Subcutaneous abdominal adipose tissue (tissue), 5 donors: ENCODE results near the gene LMX1B.

ENCODE experiments used
- H3K27ac ChIP-seq: one replicate; pipeline ENCODE4 v1.7.0; 2013; ENCODE audit warnings: low read depth, mild to moderate bottlenecking, inconsistent platforms, low read length, moderate library complexity
- H3K27me3 ChIP-seq, 5 donors: one replicate each; pipeline ENCODE4 v1.7.0; 2013; ENCODE audit warnings: low read length in 5 of 5, inconsistent platforms in 1 of 5; ENCODE audit not compliant: control insufficient read depth in 5 of 5, insufficient read depth in 4 of 5
- H3K36me3 ChIP-seq, 5 donors: one replicate each; pipeline ENCODE4 v1.7.0; 2013; ENCODE audit warnings: low read length in 5 of 5; ENCODE audit not compliant: control insufficient read depth in 5 of 5, insufficient read depth in 5 of 5
- H3K4me1 ChIP-seq, 5 donors: one replicate each; pipeline ENCODE4 v1.7.0; 2013; ENCODE audit warnings: low read length in 5 of 5, mild to moderate bottlenecking in 3 of 5, moderate library complexity in 1 of 5; ENCODE audit not compliant: control insufficient read depth in 5 of 5, insufficient read depth in 5 of 5
- H3K4me3 ChIP-seq, 5 donors: one replicate each; pipeline ENCODE4 v1.7.0; 2013; ENCODE audit warnings: low read length in 5 of 5, low read depth in 1 of 5
- H3K9ac ChIP-seq, 5 donors: one replicate each; pipeline ENCODE4 v1.7.0; 2013; ENCODE audit warnings: low read length in 5 of 5, mild to moderate bottlenecking in 4 of 5, moderate library complexity in 3 of 5
- H3K9me3 ChIP-seq, 5 donors: one replicate each; pipeline ENCODE4 v1.7.0; 2013; ENCODE audit warnings: low read length in 5 of 5; ENCODE audit not compliant: control insufficient read depth in 5 of 5
- donor health status: healthy.
- donor health status: healthy.
- donor health status: healthy.
- donor health status: healthy.
- donor health status: healthy.

The LMX1B gene

GRCh38 chr9:126700296-126700695, 86.6 kb downstream of the LMX1B start:
- no peak overlapping the region for H3K27ac ChIP-seq
- peaks cover 23 to 63% (median 47%) of the 10 kb centered on the region in 5 donors for H3K27me3 ChIP-seq

GRCh38 chr9:126700903-126701812, 87.4 kb downstream of the LMX1B start:
- peaks cover 23 to 67% (median 48%) of the 10 kb centered on the region in 5 donors for H3K27me3 ChIP-seq
- peaks cover 0 to 13% (median 6%) of the 10 kb centered on the region in 5 donors for H3K4me1 ChIP-seq
- H3K4me3 ChIP-seq: no peak overlapping the region
- H3K36me3 ChIP-seq: no peaks in the 10 kb centered on the region
- H3K27ac ChIP-seq: no peak overlapping the region
- no peak overlapping the region for H3K9ac ChIP-seq
- no peaks in the 10 kb centered on the region for H3K9me3 ChIP-seq

More at GRCh38 chr9:126700296-126700695, 86.6 kb downstream of the LMX1B start:
- no peak overlapping the region for H3K4me3 ChIP-seq
- H3K4me1 ChIP-seq: peaks cover 0 to 7% (median under 1%) of the 10 kb centered on the region in 5 donors
- H3K9me3 ChIP-seq: no peaks in the 10 kb centered on the region
- no peaks in the 10 kb centered on the region for H3K36me3 ChIP-seq
- H3K9ac ChIP-seq: no peak overlapping the region

- Histone ChIP-seq H3K9me3 (no peaks in the 10 kb centered on the region), H3K4me3 (no peak overlapping the region), H3K36me3 (no peaks in the 10 kb centered on the region), H3K27ac (no peak overlapping the region), H3K9ac (no peak overlapping the region), H3K27me3 (peaks cover 23 to 70% (median 50%) of the 10 kb centered on the region in 5 donors), H3K4me1 (peaks cover 0 to 14% (median 6%) of the 10 kb centered on the region in 5 donors)
These were observed 88.0 kb downstream of the LMX1B start for GRCh38 chr9:126701813-126702140.

- peaks cover 0 to 14% (median 6%) of the 10 kb centered on the region in 5 donors for H3K4me1 ChIP-seq
- H3K27ac ChIP-seq: no peak overlapping the region
- peaks cover 20 to 66% (median 50%) of the 10 kb centered on the region in 5 donors for H3K27me3 ChIP-seq
- no peaks in the 10 kb centered on the region for H3K9me3 ChIP-seq
- no peak overlapping the region for H3K9ac ChIP-seq
- no peak overlapping the region for H3K4me3 ChIP-seq
- no peaks in the 10 kb centered on the region for H3K36me3 ChIP-seq
These were observed 88.6 kb downstream of the LMX1B start for GRCh38 chr9:126702151-126703001.

- Histone ChIP-seq H3K9me3 (no peaks in the 10 kb centered on the region), H3K27ac (no peak overlapping the region), H3K9ac (no peak overlapping the region), H3K36me3 (no peaks in the 10 kb centered on the region), H3K27me3 (peaks cover 18 to 64% (median 53%) of the 10 kb centered on the region in 5 donors), H3K4me1 (peaks cover 0 to 14% (median 6%) of the 10 kb centered on the region in 5 donors), H3K4me3 (no peak overlapping the region)
These were observed 89.5 kb downstream of the LMX1B start for GRCh38 chr9:126703002-126703865.

GRCh38 chr9:126703866-126704156, 90.1 kb downstream of the LMX1B start:
- no peak overlapping the region for H3K27ac ChIP-seq
- H3K9ac ChIP-seq: no peak overlapping the region
- H3K36me3 ChIP-seq: no peaks in the 10 kb centered on the region
- peaks cover 18 to 64% (median 53%) of the 10 kb centered on the region in 5 donors for H3K27me3 ChIP-seq
- peaks cover 0 to 14% (median 6%) of the 10 kb centered on the region in 5 donors for H3K4me1 ChIP-seq
- H3K4me3 ChIP-seq: no peak overlapping the region
- no peaks in the 10 kb centered on the region for H3K9me3 ChIP-seq

GRCh38 chr9:126704157-126704891, 90.6 kb downstream of the LMX1B start:
- peaks cover 18 to 64% (median 53%) of the 10 kb centered on the region in 5 donors for H3K27me3 ChIP-seq
- H3K36me3 ChIP-seq: no peaks in the 10 kb centered on the region
- no peak overlapping the region for H3K9ac ChIP-seq
- H3K4me3 ChIP-seq: no peak overlapping the region
- H3K27ac ChIP-seq: no peak overlapping the region
- H3K9me3 ChIP-seq: no peaks in the 10 kb centered on the region
- peaks cover 0 to 14% (median 6%) of the 10 kb centered on the region in 5 donors for H3K4me1 ChIP-seq

GRCh38 chr9:126704892-126705766, 91.4 kb downstream of the LMX1B start:
- Histone ChIP-seq H3K4me3 (peak overlapping the region in 3 of 5 donors; percentile 33 to 58 (median 54)), H3K9ac (no peak overlapping the region), H3K9me3 (no peaks in the 10 kb centered on the region), H3K36me3 (no peaks in the 10 kb centered on the region), H3K4me1 (peaks cover 0 to 14% (median 6%) of the 10 kb centered on the region in 5 donors), H3K27ac (no peak overlapping the region), H3K27me3 (peaks cover 18 to 57% (median 52%) of the 10 kb centered on the region in 5 donors)
